Stimulated activated CD8-positive, alpha-beta memory T cell treated with anti-CD3 and anti-CD28 coated beads, Interleukin-15, amount 100 ng/mL, for 1 hour (primary cell): Measurements from ENCODE around the gene IKBKE.

Experiments used
- DNase-seq: peaks from one replicate; pipeline ENCODE4 v3.0.0-alpha.2; 2020; ENCODE audit warnings: low read depth

The IKBKE gene

GRCh38 chr1:206512851-206513180 is 42.5 kb downstream of the IKBKE start:
- no peak for DNase-seq

GRCh38 chr1:206513312-206514111 is 43.2 kb downstream of the IKBKE start:
- DNase-seq: no peak

- no peak for DNase-seq
Measured at GRCh38 chr1:206514813-206515387, 44.6 kb downstream of the IKBKE start.

- no peak for DNase-seq
Measured at GRCh38 chr1:206516728-206516990, 46.4 kb downstream of the IKBKE start.

GRCh38 chr1:206517784-206518183 is 47.5 kb downstream of the IKBKE start:
- no peak for DNase-seq

- no peak for DNase-seq
Measured at GRCh38 chr1:206518206-206518605, 47.9 kb downstream of the IKBKE start.

GRCh38 chr1:206518743-206519142 is 48.5 kb downstream of the IKBKE start:
- no peak for DNase-seq

- DNase-seq: no peak
Measured at GRCh38 chr1:206521127-206521526, 50.9 kb downstream of the IKBKE start.

- DNase-seq: no peak
Measured at GRCh38 chr1:206521694-206522402, 51.6 kb downstream of the IKBKE start.

- DNase-seq: no peak
Measured at GRCh38 chr1:206524739-206525364, 54.6 kb downstream of the IKBKE start.

GRCh38 chr1:206526064-206526911 is 56.0 kb downstream of the IKBKE start:
- DNase-seq: no peak

- DNase-seq: no peak
Measured at GRCh38 chr1:206529425-206529824, 59.1 kb downstream of the IKBKE start.

GRCh38 chr1:206532368-206532767 is 62.1 kb downstream of the IKBKE start:
- DNase-seq: no peak

- no peak for DNase-seq
Measured at GRCh38 chr1:206534552-206534951, 64.3 kb downstream of the IKBKE start.

GRCh38 chr1:206535853-206536188 is 65.5 kb downstream of the IKBKE start:
- DNase-seq: no peak

- DNase-seq: no peak
Measured at GRCh38 chr1:206537141-206537540, 66.9 kb downstream of the IKBKE start.

- DNase-seq: no peak
Measured at GRCh38 chr1:206538086-206538770, 68.0 kb downstream of the IKBKE start.

GRCh38 chr1:206538901-206539640 is 68.8 kb downstream of the IKBKE start:
- DNase-seq: no peak

- no peak for DNase-seq
Measured at GRCh38 chr1:206540044-206540780, 69.9 kb downstream of the IKBKE start.

GRCh38 chr1:206541236-206541833 is 71.1 kb downstream of the IKBKE start:
- no peak for DNase-seq
